ENCODE data around the gene ALKBH3. TPM values are rescaled to one million over a fixed set of nuclear protein-coding genes. Genes with fewer than 3 reads are reported as not detected.

ALKBH3 gene
- total RNA-seq, 1 experiment from 2014 or later = 36.7 TPM

GRCh38 chr11:43908191-43908590 is 27.6 kb downstream of the ALKBH3 start:
- POLR2A ChIA-PET = no interaction called here
- Histone ChIP-seq H3K9me3 (ENCODE audit: control insufficient read depth in 1 of 2, insufficient read depth in 1 of 2, low read depth in 1 of 2, low read length in 2 of 2) (no peaks in the 10 kb centered on the region), H3K4me2 (ENCODE audit: low read length) (no peak overlapping the region), H3K9ac (ENCODE audit: low read length) (no peak overlapping the region), H3K4me1 (ENCODE audit: control insufficient read depth in 1 of 2, insufficient read depth in 2 of 2, low read length in 2 of 2) (no peaks in the 10 kb centered on the region), H3K4me3 (replicated peaks in 1 of 2; ENCODE audit: low read depth in 1 of 2, low read length in 2 of 2) (no peak overlapping the region), H3K79me2 (ENCODE audit: insufficient read depth, low read length) (no peaks in the 10 kb centered on the region), H3K9me2 (ENCODE audit: insufficient read depth) (no peaks in the 10 kb centered on the region), H3K36me3 (ENCODE audit: control insufficient read depth in 1 of 2, insufficient read depth in 2 of 2, low read length in 2 of 2) (peaks cover 0 to 4% of the 10 kb centered on the region in 2 experiments; a peak in 1 of 4 replicates), H4K20me1 (ENCODE audit: insufficient read depth) (no peaks in the 10 kb centered on the region), H3K27me3 (ENCODE audit: insufficient read depth, low read length) (no peaks in the 10 kb centered on the region), H3K27ac (ENCODE audit: low read depth, low read length) (no peak overlapping the region), H2AFZ (ENCODE audit: low read depth, low read length, poor library complexity, severe bottlenecking) (no peak overlapping the region)
- intact Hi-C loops (cut with micrococcal nuclease) = no loop called here
- DNase-seq (ENCODE audit: low read depth, low spot score) (no peak), ATAC-seq (no peak)
- BruUV-seq (replicated peaks) = no TSS peak
- RAD21 ChIA-PET (ENCODE audit: low non-redundant PET in 1 of 2, low total read pairs in 2 of 2, uncharacterized antibody in 2 of 2, unreplicated experiment in 2 of 2) = no interaction called here
- TF ChIP-seq, protein P1, sequence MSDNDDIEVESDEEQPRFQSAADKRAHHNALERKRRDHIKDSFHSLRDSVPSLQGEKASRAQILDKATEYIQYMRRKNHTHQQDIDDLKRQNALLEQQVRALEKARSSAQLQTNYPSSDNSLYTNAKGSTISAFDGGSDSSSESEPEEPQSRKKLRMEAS (IDR thresholded peaks at IDR 0.05) = no peak
- no peak for TF ChIP-seq EGR1 (IDR thresholded peaks at IDR 0.05; ENCODE audit: low read depth)
- no peak for TF ChIP-seq ZBTB33 (IDR thresholded peaks at IDR 0.05; ENCODE audit: extremely low read depth, insufficient replicate concordance, low read length)
- no peak for TF ChIP-seq SP1 (IDR thresholded peaks at IDR 0.05; ENCODE audit: low read depth)
- no peak for TF ChIP-seq FOSL1 (IDR thresholded peaks at IDR 0.05; ENCODE audit: low read depth)
- TF ChIP-seq CBX3 (IDR thresholded peaks at IDR 0.05; ENCODE audit: low read depth) = no peak
- TF ChIP-seq YY1 (IDR thresholded peaks at IDR 0.05; ENCODE audit: extremely low read depth, insufficient replicate concordance, low read depth, low read length) = no peak
- no peak for TF ChIP-seq ZFX (IDR thresholded peaks at IDR 0.05)
- TF ChIP-seq EZH2 (IDR thresholded peaks at IDR 0.05) = no peak
- TF ChIP-seq SIN3A (IDR thresholded peaks at IDR 0.05; ENCODE audit: low read depth) = no peak
- CTCF ChIA-PET = no interaction called here
